Astrocyte (in vitro differentiated cells and primary cell): Measurements from ENCODE around the gene GZMM. TPM values are rescaled to one million over a fixed set of nuclear protein-coding genes. Genes with fewer than 3 reads are reported as not detected.

ENCODE experiments used
- DNase-seq: peaks from one replicate; pipeline ENCODE4 v3.0.0-alpha.2; 2010; ENCODE audit warnings: low read depth
- FAIRE-seq: peaks from 2 replicates; lab custom pipeline; 2011; peaks lifted over from hg19 to GRCh38; lab: Jason Lieb, UNC
- H2AFZ ChIP-seq: 2 replicates; pipeline ENCODE4 v1.6.0; 2012; ENCODE audit warnings: low read depth, low read length, inconsistent platforms
- H3K27ac ChIP-seq: 2 replicates; pipeline ENCODE4 v1.5.1; 2011; ENCODE audit warnings: low read depth, low read length, inconsistent platforms
- H3K27me3 ChIP-seq: 2 replicates; pipeline ENCODE4 v1.6.0; 2011; ENCODE audit warnings: low read length, inconsistent platforms; ENCODE audit not compliant: insufficient read depth
- H3K36me3 ChIP-seq: 2 replicates; pipeline ENCODE4 v1.5.1; 2011; ENCODE audit warnings: low read length, inconsistent platforms; ENCODE audit not compliant: insufficient read depth
- H3K4me1 ChIP-seq: 2 replicates; pipeline ENCODE4 v1.5.1; 2011; ENCODE audit warnings: low read length, inconsistent platforms; ENCODE audit not compliant: insufficient read depth
- H3K4me2 ChIP-seq: 2 replicates; pipeline ENCODE4 v1.6.0; 2012; ENCODE audit warnings: low read length, inconsistent platforms
- H3K4me3 ChIP-seq: 2 replicates; pipeline ENCODE4 v1.5.1; 2011; ENCODE audit warnings: low read depth, mild to moderate bottlenecking, low read length, inconsistent platforms; ENCODE audit not compliant: insufficient read depth
- H3K79me2 ChIP-seq: 2 replicates; pipeline ENCODE4 v1.6.0; 2012; ENCODE audit warnings: mild to moderate bottlenecking, low read length, inconsistent platforms; ENCODE audit not compliant: insufficient read depth
- H3K9ac ChIP-seq: 2 replicates; pipeline ENCODE4 v1.6.0; 2012; ENCODE audit warnings: mild to moderate bottlenecking, low read length, inconsistent platforms
- H3K9me3 ChIP-seq: 2 replicates; pipeline ENCODE4 v1.5.1; 2012; ENCODE audit warnings: low read depth, mild to moderate bottlenecking, low read length, inconsistent platforms; ENCODE audit not compliant: insufficient read depth
- H4K20me1 ChIP-seq: 2 replicates; pipeline ENCODE4 v1.6.0; 2012; ENCODE audit warnings: low read length, inconsistent platforms; ENCODE audit not compliant: insufficient read depth
- H3K27ac Mint-ChIP-seq: one replicate; pipeline ENCODE4 v1.8.0; 2021; ENCODE audit warnings: mild to moderate bottlenecking, mixed read lengths; ENCODE audit not compliant: unreplicated experiment
- H3K27me3 Mint-ChIP-seq: one replicate; pipeline ENCODE4 v1.8.0; 2021; ENCODE audit warnings: low read depth, mixed read lengths; ENCODE audit not compliant: unreplicated experiment
- H3K36me3 Mint-ChIP-seq: one replicate; pipeline ENCODE4 v1.8.0; 2021; ENCODE audit warnings: low read depth, mixed read lengths; ENCODE audit not compliant: unreplicated experiment
- H3K4me1 Mint-ChIP-seq: one replicate; pipeline ENCODE4 v1.8.0; 2021; ENCODE audit warnings: low read depth, mixed read lengths; ENCODE audit not compliant: unreplicated experiment
- H3K4me3 Mint-ChIP-seq: one replicate; pipeline ENCODE4 v1.8.0; 2021; ENCODE audit warnings: mild to moderate bottlenecking, moderate library complexity, mixed read lengths; ENCODE audit not compliant: unreplicated experiment
- H3K9me3 Mint-ChIP-seq: one replicate; pipeline ENCODE4 v1.8.0; 2021; ENCODE audit warnings: mild to moderate bottlenecking, mixed read lengths; ENCODE audit not compliant: unreplicated experiment
- CTCF ChIP-seq: IDR thresholded peaks from 2 replicates; pipeline ENCODE4 v1.5.1; 2011; ENCODE audit warnings: low read depth, mild to moderate bottlenecking, inconsistent platforms, low read length, moderate library complexity; ENCODE audit not compliant: insufficient read depth
- EZH2 ChIP-seq: IDR thresholded peaks from 2 replicates; pipeline ENCODE4 v1.6.1; 2012; ENCODE audit warnings: mild to moderate bottlenecking, low read length, inconsistent platforms; ENCODE audit not compliant: insufficient read depth
- total RNA-seq: library from RNA; stranded (reverse); gene quantifications from 2 replicates; pipeline ENCODE4 v1.2.1, GENCODE V29; 2021

Gene GZMM
- total RNA-seq, 1 donor from 2014 or later: 0.70 TPM

- peaks cover 28% of the 10 kb centered on the region for H3K4me1 ChIP-seq
- H3K4me3 ChIP-seq: peak overlapping the region; percentile 76
- H3K27me3 ChIP-seq: no peaks in the 10 kb centered on the region
- Mint-ChIP-seq H3K36me3 (peaks cover 3% of the 10 kb centered on the region), H3K27me3 (no peaks in the 10 kb centered on the region), H3K9me3 (no peaks in the 10 kb centered on the region), H3K4me1 (peaks cover 11% of the 10 kb centered on the region), H3K4me3 (peak overlapping the region; percentile 92), H3K27ac (no peak overlapping the region)
- FAIRE-seq: no peak
- H3K27ac ChIP-seq: peak overlapping the region; percentile 74
- no peaks in the 10 kb centered on the region for H3K9me3 ChIP-seq
- TF ChIP-seq CTCF (no peak), EZH2 (no peak)
- peak overlapping the region; percentile 85 for H3K9ac ChIP-seq
- H4K20me1 ChIP-seq: peaks cover 62% of the 10 kb centered on the region
- peaks cover 63% of the 10 kb centered on the region for H3K79me2 ChIP-seq
- no peak for DNase-seq
- H3K4me2 ChIP-seq: peak overlapping the region; percentile 92
- H3K36me3 ChIP-seq: no peaks in the 10 kb centered on the region
- no peak overlapping the region for H2AFZ ChIP-seq
Measured at GRCh38 chr19:533364-534058, 10.3 kb upstream of the GZMM start.

- peak overlapping the region; percentile 76 for H3K4me3 ChIP-seq
- H3K79me2 ChIP-seq: peaks cover 64% of the 10 kb centered on the region
Measured at GRCh38 chr19:534088-534487, 9.8 kb upstream of the GZMM start.

More at GRCh38 chr19:534088-534487, 9.8 kb upstream of the GZMM start:
- Mint-ChIP-seq H3K27me3 (no peaks in the 10 kb centered on the region), H3K36me3 (peaks cover 3% of the 10 kb centered on the region), H3K4me1 (peaks cover 11% of the 10 kb centered on the region), H3K9me3 (no peaks in the 10 kb centered on the region), H3K4me3 (peak overlapping the region; percentile 92), H3K27ac (no peak overlapping the region)
- DNase-seq: no peak
- H3K4me2 ChIP-seq: peak overlapping the region; percentile 92
- H3K36me3 ChIP-seq: no peaks in the 10 kb centered on the region
- H3K9ac ChIP-seq: peak overlapping the region; percentile 85
- H4K20me1 ChIP-seq: peaks cover 66% of the 10 kb centered on the region
- no peak for FAIRE-seq
- TF ChIP-seq CTCF (no peak), EZH2 (no peak)
- H2AFZ ChIP-seq: no peak overlapping the region
- H3K27me3 ChIP-seq: no peaks in the 10 kb centered on the region
- no peak overlapping the region for H3K27ac ChIP-seq
- H3K9me3 ChIP-seq: no peaks in the 10 kb centered on the region
- H3K4me1 ChIP-seq: peaks cover 28% of the 10 kb centered on the region
